Loucy (cell line): Measurements from ENCODE around the gene DUSP11.
A peak's percentile ranks its signal among the peaks of the same experiment; 100 is the strongest.

Source experiments
- H2AFZ ChIP-seq: fragments of 200-600 bp; sonication (generic); 2 replicates; pipeline ENCODE4 v1.6.0; 2016; ENCODE audit warnings: antibody characterized with exemption, mild to moderate bottlenecking, low read length, moderate library complexity
- H3F3A ChIP-seq: fragments of 200-600 bp; 2 replicates; pipeline ENCODE4 v1.6.0; 2016; ENCODE audit warnings: antibody characterized with exemption, low read depth, mild to moderate bottlenecking
- H3K27me3 ChIP-seq: fragments of 200-600 bp; sonication (generic); 2 replicates; pipeline ENCODE4 v1.6.1; 2014; ENCODE audit warnings: low read length, mild to moderate bottlenecking; ENCODE audit not compliant: insufficient read depth, poor library complexity, severe bottlenecking
- H3K36me3 ChIP-seq: fragments of 200-600 bp; sonication (generic); 2 replicates; pipeline ENCODE4 v1.6.1; 2016; ENCODE audit warnings: low read length; ENCODE audit not compliant: insufficient read depth
- H3K4me1 ChIP-seq: fragments of 200-600 bp; sonication (generic); 2 replicates; pipeline ENCODE4 v1.5.1; 2014; ENCODE audit warnings: low read length, mild to moderate bottlenecking; ENCODE audit not compliant: insufficient read depth, poor library complexity, severe bottlenecking
- H3K4me2 ChIP-seq: fragments of 200-600 bp; sonication (generic); 2 replicates; pipeline ENCODE4 v1.6.0; 2014; ENCODE audit warnings: antibody characterized with exemption, low read length, low read depth, mild to moderate bottlenecking; ENCODE audit not compliant: poor library complexity, severe bottlenecking
- H3K4me3 ChIP-seq: fragments of 200-600 bp; sonication (generic); 2 replicates; pipeline ENCODE4 v1.5.1; 2014; ENCODE audit warnings: low read length, mild to moderate bottlenecking, mixed read lengths; ENCODE audit not compliant: poor library complexity, severe bottlenecking
- H3K79me2 ChIP-seq: fragments of 200-600 bp; sonication (generic); 2 replicates; pipeline ENCODE4 v1.6.1; 2014; ENCODE audit warnings: low read length; ENCODE audit not compliant: insufficient read depth
- H3K9ac ChIP-seq: fragments of 200-600 bp; sonication (generic); 2 replicates; pipeline ENCODE4 v1.6.0; 2014; ENCODE audit warnings: mild to moderate bottlenecking, low read depth, low read length, moderate library complexity; ENCODE audit not compliant: poor library complexity, severe bottlenecking
- H3K9me2 ChIP-seq: fragments of 200-600 bp; sonication (generic); replicated peaks from 2 replicates; pipeline ENCODE4 v1.6.1; 2016; ENCODE audit warnings: low read depth, low read length, mixed read lengths
- H3K9me3 ChIP-seq: fragments of 200-600 bp; sonication (generic); 2 replicates; pipeline ENCODE4 v1.6.1; 2014; ENCODE audit warnings: mild to moderate bottlenecking, antibody characterized with exemption, low read length, low read depth; ENCODE audit not compliant: insufficient read depth
- H4K20me1 ChIP-seq: fragments of 200-600 bp; sonication (generic); 2 replicates; pipeline ENCODE4 v1.6.0; 2014; ENCODE audit warnings: antibody characterized with exemption, low read length, mild to moderate bottlenecking; ENCODE audit not compliant: insufficient read depth, poor library complexity, severe bottlenecking
- EZH2phosphoT487 ChIP-seq: fragments of 200-600 bp; IDR thresholded peaks from 2 replicates; pipeline ENCODE4 v1.6.1; 2018; ENCODE audit warnings: antibody characterized with exemption, mild to moderate bottlenecking, moderate library complexity, borderline replicate concordance
- TF ChIP-seq, protein P1 (sequence below): fragments of 200-600 bp; sonication (generic); conservative IDR thresholded peaks from 2 replicates; pipeline ENCODE4 v1.5.1; 2014; ENCODE audit warnings: mild to moderate bottlenecking, antibody characterized with exemption, low read length

The DUSP11 gene

DNA sequence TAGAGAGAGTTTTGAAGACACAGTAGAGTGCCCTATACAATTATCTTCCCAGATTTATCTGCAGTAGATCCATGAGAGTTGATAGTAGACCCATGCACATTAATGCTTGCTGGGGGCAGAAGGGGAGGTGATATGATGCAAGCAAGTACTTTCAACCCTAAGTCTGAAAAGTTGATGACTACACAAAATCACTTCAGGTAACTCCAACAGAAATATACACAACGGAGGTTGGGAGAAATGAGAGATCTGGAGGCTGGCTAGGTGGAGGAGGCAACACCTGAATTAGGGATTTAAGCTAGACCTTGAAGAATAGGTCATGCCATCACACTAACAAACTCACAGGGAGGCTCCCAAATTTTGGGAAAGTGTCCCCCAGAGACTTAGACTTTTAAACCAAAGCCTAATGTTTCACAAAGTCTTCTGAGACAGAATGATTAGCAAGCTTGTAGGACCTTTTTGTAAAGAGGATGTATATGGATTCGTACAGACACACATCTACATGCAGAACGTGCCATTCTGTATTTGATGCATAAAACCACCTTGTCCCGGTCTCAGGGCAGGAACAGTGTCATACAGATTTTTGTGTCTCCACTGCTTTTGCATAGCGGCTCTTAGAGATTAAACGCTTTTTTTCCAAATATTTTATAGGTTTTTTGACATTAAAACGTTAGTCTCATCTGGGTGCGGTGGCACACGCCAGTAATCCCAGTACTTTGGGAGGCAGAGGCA lies 47.9 kb upstream of the DUSP11 start:
- peak overlapping the region; percentile 85 for H3K9ac ChIP-seq
- H3K9me3 ChIP-seq: no peaks in the 10 kb centered on the region
- peak overlapping the region; percentile 77 for H3K4me3 ChIP-seq

DNA sequence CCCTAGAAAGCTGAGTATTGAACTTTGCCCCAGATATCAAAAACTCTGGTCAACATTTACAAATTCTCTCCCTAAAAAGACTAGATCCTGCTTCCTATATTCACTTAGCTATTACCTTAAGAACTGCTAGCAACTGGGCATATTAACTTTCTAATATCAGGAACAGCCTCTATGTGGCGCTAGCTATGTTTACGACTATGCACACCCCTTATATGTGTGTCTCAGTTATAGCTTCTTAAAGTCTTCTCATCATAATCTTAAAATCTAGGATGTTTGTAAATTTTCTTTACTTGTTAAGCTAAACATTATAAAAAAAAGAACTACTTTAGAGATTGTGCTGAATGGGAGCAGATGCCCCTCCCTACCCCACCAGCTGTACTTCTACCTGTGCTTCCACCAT lies 47.1 kb upstream of the DUSP11 start:
- Histone ChIP-seq H2AFZ (no peak overlapping the region), H3K9ac (no peak overlapping the region), H3K79me2 (peaks cover 42% of the 10 kb centered on the region), H3K9me2 (no peaks in the 10 kb centered on the region), H4K20me1 (peaks cover 6% of the 10 kb centered on the region), H3K9me3 (no peaks in the 10 kb centered on the region), H3K36me3 (no peaks in the 10 kb centered on the region), H3K4me2 (peak overlapping the region; percentile 95), H3K4me1 (peaks cover 34% of the 10 kb centered on the region), H3K27me3 (no peaks in the 10 kb centered on the region), H3F3A (peaks cover 6% of the 10 kb centered on the region; the same call in 1 of the 2 replicates), H3K4me3 (no peak overlapping the region)
- TF ChIP-seq EZH2phosphoT487: no peak
- TF ChIP-seq, protein P1, sequence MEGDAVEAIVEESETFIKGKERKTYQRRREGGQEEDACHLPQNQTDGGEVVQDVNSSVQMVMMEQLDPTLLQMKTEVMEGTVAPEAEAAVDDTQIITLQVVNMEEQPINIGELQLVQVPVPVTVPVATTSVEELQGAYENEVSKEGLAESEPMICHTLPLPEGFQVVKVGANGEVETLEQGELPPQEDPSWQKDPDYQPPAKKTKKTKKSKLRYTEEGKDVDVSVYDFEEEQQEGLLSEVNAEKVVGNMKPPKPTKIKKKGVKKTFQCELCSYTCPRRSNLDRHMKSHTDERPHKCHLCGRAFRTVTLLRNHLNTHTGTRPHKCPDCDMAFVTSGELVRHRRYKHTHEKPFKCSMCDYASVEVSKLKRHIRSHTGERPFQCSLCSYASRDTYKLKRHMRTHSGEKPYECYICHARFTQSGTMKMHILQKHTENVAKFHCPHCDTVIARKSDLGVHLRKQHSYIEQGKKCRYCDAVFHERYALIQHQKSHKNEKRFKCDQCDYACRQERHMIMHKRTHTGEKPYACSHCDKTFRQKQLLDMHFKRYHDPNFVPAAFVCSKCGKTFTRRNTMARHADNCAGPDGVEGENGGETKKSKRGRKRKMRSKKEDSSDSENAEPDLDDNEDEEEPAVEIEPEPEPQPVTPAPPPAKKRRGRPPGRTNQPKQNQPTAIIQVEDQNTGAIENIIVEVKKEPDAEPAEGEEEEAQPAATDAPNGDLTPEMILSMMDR: peak; percentile 78

More for the DNA sequence above, 47.9 kb upstream of the DUSP11 start:
- TF ChIP-seq, protein P1: no peak
- no peak for TF ChIP-seq EZH2phosphoT487
- peaks cover 47% of the 10 kb centered on the region for H3K79me2 ChIP-seq
- no peaks in the 10 kb centered on the region for H3K9me2 ChIP-seq
- no peaks in the 10 kb centered on the region for H3K27me3 ChIP-seq
- H3K4me1 ChIP-seq: peaks cover 40% of the 10 kb centered on the region
- H4K20me1 ChIP-seq: peaks cover 6% of the 10 kb centered on the region
- H2AFZ ChIP-seq: peak overlapping the region; percentile 88; the same call in 1 of the 2 replicates
- H3K36me3 ChIP-seq: peaks cover 4% of the 10 kb centered on the region
- peaks cover 6% of the 10 kb centered on the region; the same call in 1 of the 2 replicates for H3F3A ChIP-seq
- peak overlapping the region; percentile 95 for H3K4me2 ChIP-seq

DNA sequence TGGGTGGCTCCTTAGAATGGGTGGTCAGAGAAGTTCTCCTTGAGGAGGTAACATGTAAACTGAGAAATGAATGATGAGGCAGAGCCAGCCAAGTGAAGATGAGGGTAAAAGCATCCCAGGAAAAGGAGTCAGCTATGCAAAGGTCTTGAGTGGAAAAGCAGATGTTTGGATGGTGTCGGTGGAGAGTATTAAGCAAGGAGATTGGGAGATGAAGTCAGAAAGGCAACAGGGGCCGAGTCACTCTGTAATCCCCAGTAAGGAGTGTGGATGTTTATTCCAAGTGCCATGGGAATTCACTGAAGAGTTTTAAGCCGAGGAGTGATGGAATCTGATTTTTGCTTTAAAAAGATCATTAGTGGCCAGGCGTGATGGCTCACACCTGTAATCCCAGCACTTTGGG lies 45.5 kb upstream of the DUSP11 start:
- Histone ChIP-seq H3K4me1 (peaks cover 24% of the 10 kb centered on the region), H4K20me1 (peaks cover 6% of the 10 kb centered on the region), H3K4me3 (no peak overlapping the region), H3K9ac (no peak overlapping the region), H3K36me3 (no peaks in the 10 kb centered on the region), H3K79me2 (peaks cover 28% of the 10 kb centered on the region), H2AFZ (no peak overlapping the region), H3K9me2 (no peaks in the 10 kb centered on the region), H3K9me3 (no peaks in the 10 kb centered on the region), H3F3A (no peaks in the 10 kb centered on the region; the same call in 1 of the 2 replicates), H3K4me2 (no peak overlapping the region), H3K27me3 (no peaks in the 10 kb centered on the region)
- no peak for TF ChIP-seq EZH2phosphoT487
- TF ChIP-seq, protein P1: no peak
